ENCODE results near the gene PAPSS1.
"Not testable (repeated sequence)": the region's sequence is repeated elsewhere in the genome, so short reads cannot be mapped to it uniquely, and the experiment has no call there.

GRCh38 chr4:107696187-107696586 is 23.8 kb downstream of the PAPSS1 start:
- TF ChIP-seq, protein P1, sequence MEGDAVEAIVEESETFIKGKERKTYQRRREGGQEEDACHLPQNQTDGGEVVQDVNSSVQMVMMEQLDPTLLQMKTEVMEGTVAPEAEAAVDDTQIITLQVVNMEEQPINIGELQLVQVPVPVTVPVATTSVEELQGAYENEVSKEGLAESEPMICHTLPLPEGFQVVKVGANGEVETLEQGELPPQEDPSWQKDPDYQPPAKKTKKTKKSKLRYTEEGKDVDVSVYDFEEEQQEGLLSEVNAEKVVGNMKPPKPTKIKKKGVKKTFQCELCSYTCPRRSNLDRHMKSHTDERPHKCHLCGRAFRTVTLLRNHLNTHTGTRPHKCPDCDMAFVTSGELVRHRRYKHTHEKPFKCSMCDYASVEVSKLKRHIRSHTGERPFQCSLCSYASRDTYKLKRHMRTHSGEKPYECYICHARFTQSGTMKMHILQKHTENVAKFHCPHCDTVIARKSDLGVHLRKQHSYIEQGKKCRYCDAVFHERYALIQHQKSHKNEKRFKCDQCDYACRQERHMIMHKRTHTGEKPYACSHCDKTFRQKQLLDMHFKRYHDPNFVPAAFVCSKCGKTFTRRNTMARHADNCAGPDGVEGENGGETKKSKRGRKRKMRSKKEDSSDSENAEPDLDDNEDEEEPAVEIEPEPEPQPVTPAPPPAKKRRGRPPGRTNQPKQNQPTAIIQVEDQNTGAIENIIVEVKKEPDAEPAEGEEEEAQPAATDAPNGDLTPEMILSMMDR (IDR thresholded peaks at IDR 0.05), result not testable (repeated sequence)
- not testable (repeated sequence) for TF ChIP-seq POLR2A (IDR thresholded peaks at IDR 0.05)

Measured in right lobe of liver (tissue), 4 donors.